D721Med (cell line): ENCODE measurements around the gene KLF4.
A peak's percentile ranks its signal among the peaks of the same experiment; 100 is the strongest.

Experiments used
- DNase-seq: peaks from one replicate; pipeline ENCODE4 v3.0.0; 2011; ENCODE audit warnings: low spot score; ENCODE audit not compliant: insufficient read length
- FAIRE-seq: peaks from 2 replicates; lab custom pipeline; 2011; peaks lifted over from hg19 to GRCh38; lab: Jason Lieb, UNC
- CTCF ChIP-seq: IDR thresholded peaks from 2 replicates; pipeline ENCODE4 v1.5.1; 2012; ENCODE audit warnings: mild to moderate bottlenecking, control low read depth; ENCODE audit not compliant: insufficient read depth; ENCODE audit errors: missing control alignments

The KLF4 gene

GRCh38 chr9:107447081-107447480, 42.5 kb downstream of the KLF4 start:
- TF ChIP-seq CTCF, result no peak
- DNase-seq (no peak), FAIRE-seq (no peak)

GRCh38 chr9:107446491-107446890, 43.1 kb downstream of the KLF4 start:
- TF ChIP-seq CTCF, result no peak
- DNase-seq (no peak), FAIRE-seq (no peak)

- no peak for FAIRE-seq
These were observed 45.8 kb downstream of the KLF4 start for GRCh38 chr9:107443786-107444185.

GRCh38 chr9:107439991-107440456, 49.5 kb downstream of the KLF4 start:
- no peak for TF ChIP-seq CTCF
- DNase-seq (peak; percentile 58), FAIRE-seq (no peak)

More at GRCh38 chr9:107443786-107444185, 45.8 kb downstream of the KLF4 start:
- DNase-seq, result no peak
- no peak for TF ChIP-seq CTCF

GRCh38 chr9:107438211-107439031, 51.1 kb downstream of the KLF4 start:
- no peak for TF ChIP-seq CTCF
- no peak for FAIRE-seq
- no peak for DNase-seq

GRCh38 chr9:107437716-107438115, 51.9 kb downstream of the KLF4 start:
- FAIRE-seq, result no peak
- DNase-seq, result no peak

More at GRCh38 chr9:107437716-107438115, 51.9 kb downstream of the KLF4 start:
- no peak for TF ChIP-seq CTCF
